HepG2 (cell line): ENCODE measurements around the gene TPSAB1. TPM values are rescaled to one million over a fixed set of nuclear protein-coding genes. Genes with fewer than 3 reads are reported as not detected.

Experiments used
- ATAC-seq: fragments of 200-7000 bp; cut with Tn5 transposase; 3 replicates; pipeline ENCODE4 v1.9.1; 2020; ENCODE audit warnings: mild to moderate bottlenecking, moderate library complexity
- BruUV-seq: library from RNA; stranded (reverse); fragments of 400-500 nt; replicated peaks from 2 replicates; lab custom pipeline; 2021; lab: Mats Ljungman, UMichigan
- CTCF ChIA-PET: fragments of 300-600 bp; formaldehyde crosslinking; extraction: SDS; loops from one replicate; lab custom pipeline; 2021; ENCODE audit warnings: low total read pairs, inconsistent platforms, low intra/inter-chr PET ratio; lab: Yijun Ruan, JAX
- POLR2A ChIA-PET: fragments of 350-600 bp; sonication (Branson Sonifier 250); formaldehyde crosslinking; loops from one replicate; lab custom pipeline; 2020; ENCODE audit warnings: antibody characterized with exemption, inconsistent platforms; lab: Yijun Ruan, JAX
- DNase-seq: peaks from one replicate; pipeline ENCODE4 v3.0.0-alpha.2; 2015; ENCODE audit warnings: low spot score
- FAIRE-seq: peaks from 3 replicates; lab custom pipeline; 2011; peaks lifted over from hg19 to GRCh38; lab: Jason Lieb, UNC
- H2AFZ ChIP-seq: one replicate; pipeline ENCODE4 v1.6.1; 2011; ENCODE audit warnings: low read length, inconsistent platforms
- H3K27ac ChIP-seq: fragments of 300-600 bp; 3 replicates; pipeline ENCODE4 v1.8.0; 2011; ENCODE audit warnings: mixed run types, mild to moderate bottlenecking, mixed read lengths, low read length, inconsistent platforms; ENCODE audit not compliant: insufficient read depth; ENCODE audit errors: extremely low read length
- H3K27me3 ChIP-seq, 2 experiments: fragments of 200-600 bp in 1 of 2; 2 replicates in 1 of 2; 3 replicates in 1 of 2; pipeline versions ENCODE4 v1.6.0 to v1.8.0; 2011; ENCODE audit warnings: low read length in 2 of 2, mild to moderate bottlenecking in 2 of 2, moderate library complexity in 2 of 2, inconsistent platforms in 1 of 2; ENCODE audit not compliant: insufficient read depth in 2 of 2, control insufficient read depth in 1 of 2
- H3K36me3 ChIP-seq, 2 experiments: fragments of 200-600 bp in 1 of 2; replicated peaks in 1 of 2; 2 replicates in 1 of 2; 3 replicates in 1 of 2; pipeline versions ENCODE4 v1.5.1 to v1.8.0; 2011; ENCODE audit warnings: low read length in 2 of 2, inconsistent platforms in 1 of 2; ENCODE audit not compliant: insufficient read depth in 2 of 2, control insufficient read depth in 1 of 2
- H3K4me1 ChIP-seq: 2 replicates; pipeline ENCODE4 v1.5.1; 2012; ENCODE audit warnings: low read length, inconsistent platforms; ENCODE audit not compliant: insufficient read depth
- H3K4me2 ChIP-seq: 2 replicates; pipeline ENCODE4 v1.6.0; 2011; ENCODE audit warnings: low read depth, low read length, inconsistent platforms
- H3K4me3 ChIP-seq, 3 experiments: fragments of 200-600 bp in 1 of 3; sonication (generic), shearing (Covaris generic) in 1 of 3; replicated peaks in 1 of 3; 2 replicates each; pipeline ENCODE4 v1.5.1; 2011 to 2016; ENCODE audit warnings: low read length in 3 of 3, inconsistent platforms in 2 of 3, low read depth in 2 of 3, mild to moderate bottlenecking in 2 of 3, control low read depth in 1 of 3, mixed read lengths in 1 of 3; ENCODE audit not compliant: insufficient read depth in 1 of 3
- H3K79me2 ChIP-seq: one replicate; pipeline ENCODE4 v1.6.1; 2011; ENCODE audit warnings: low read length, inconsistent platforms; ENCODE audit not compliant: insufficient read depth
- H3K9ac ChIP-seq: 2 replicates; pipeline ENCODE4 v1.6.0; 2011; ENCODE audit warnings: mild to moderate bottlenecking, low read depth, low read length, inconsistent platforms; ENCODE audit not compliant: insufficient read depth
- H3K9me3 ChIP-seq: 2 replicates; pipeline ENCODE4 v1.5.1; 2012; ENCODE audit warnings: mild to moderate bottlenecking, low read length
- H4K20me1 ChIP-seq: 2 replicates; pipeline ENCODE4 v1.6.0; 2011; ENCODE audit warnings: inconsistent platforms, mild to moderate bottlenecking, low read length, moderate library complexity; ENCODE audit not compliant: insufficient read depth
- CREB1 ChIP-seq, 2 experiments: fragments of 450-650 bp in 1 of 2; IDR thresholded peaks; 2 replicates each; pipeline ENCODE4 v1.6.1; 2016 to 2017; ENCODE audit warnings: control low read depth in 1 of 2, mild to moderate bottlenecking in 1 of 2, missing compliant biosample characterization in 1 of 2, missing genetic modification characterization in 1 of 2
- GLI4 ChIP-seq: sonication (generic); formaldehyde crosslinking; IDR thresholded peaks from 2 replicates; pipeline ENCODE4 v1.5.1; 2020; ENCODE audit warnings: missing genetic modification reagents, mild to moderate bottlenecking, moderate library complexity, borderline replicate concordance
- NBN ChIP-seq: fragments of 450-650 bp; conservative IDR thresholded peaks from 2 replicates; pipeline ENCODE4 v1.6.1; 2017
- NFRKB ChIP-seq: fragments of 450-650 bp; IDR thresholded peaks from 2 replicates; pipeline ENCODE4 v1.6.1; 2017
- POLR2AphosphoS2 ChIP-seq: IDR thresholded peaks from 2 replicates; pipeline ENCODE4 v1.6.1; 2011; ENCODE audit warnings: low read depth, low read length, improper control_type of control experiment
- PTBP1 ChIP-seq: fragments of 200-400 bp; formaldehyde crosslinking; IDR thresholded peaks from 2 replicates; pipeline ENCODE4 v1.6.1; 2018; ENCODE audit warnings: low read length, low read depth; ENCODE audit not compliant: poor library complexity, severe bottlenecking
- SUZ12 ChIP-seq: fragments of 150-350 bp; IDR thresholded peaks from 2 replicates; pipeline ENCODE4 v1.6.1; 2014; ENCODE audit warnings: low read depth, low read length
- ZBTB26 ChIP-seq: IDR thresholded peaks from 2 replicates; pipeline ENCODE4 v1.6.1; 2016; ENCODE audit warnings: missing compliant biosample characterization, missing genetic modification reagents, borderline replicate concordance
- ZBTB39 ChIP-seq: sonication (generic); formaldehyde crosslinking; IDR thresholded peaks from 2 replicates; pipeline ENCODE4 v1.5.0; 2020; ENCODE audit warnings: missing genetic modification reagents
- ZBTB44 ChIP-seq: sonication (generic); formaldehyde crosslinking; IDR thresholded peaks from 2 replicates; pipeline ENCODE4 v1.4.0; 2020; ENCODE audit warnings: missing genetic modification reagents
- ZBTB7B ChIP-seq: sonication (generic); formaldehyde crosslinking; IDR thresholded peaks from 2 replicates; pipeline ENCODE4 v1.4.0; 2020; ENCODE audit warnings: missing genetic modification reagents
- ZNF138 ChIP-seq: sonication (generic); formaldehyde crosslinking; IDR thresholded peaks from 2 replicates; pipeline ENCODE4 v1.5.0; 2020; ENCODE audit warnings: mild to moderate bottlenecking, low read depth, missing genetic modification reagents
- ZNF276 ChIP-seq: sonication (generic); formaldehyde crosslinking; IDR thresholded peaks from 2 replicates; pipeline ENCODE4 v1.4.0; 2020; ENCODE audit warnings: mild to moderate bottlenecking, low read depth, missing genetic modification reagents
- ZNF672 ChIP-seq: sonication (generic); formaldehyde crosslinking; IDR thresholded peaks from 2 replicates; pipeline ENCODE4 v1.8.1; 2022; ENCODE audit warnings: missing genetic modification reagents
- ZNF746 ChIP-seq: sonication (generic); formaldehyde crosslinking; IDR thresholded peaks from 2 replicates; pipeline ENCODE4 v1.8.0; 2022; ENCODE audit warnings: mild to moderate bottlenecking, missing genetic modification reagents
- WGBS: methylation state at CpG from one replicate; pipeline ENCODE4 v1.1.6; 2017; ENCODE audit warnings: low lambda C conversion rate; 5-methylcytosine and 5-hydroxymethylcytosine counted together
- in situ Hi-C: cut with HindIII; loops from 2 replicates; pipeline ENCODE4 v1.10.0; 2017; ENCODE audit warnings: low pct_unique_long_range_greater_than_20kb; ENCODE audit not compliant: extremely low pct_ligation_motif_present
- intact Hi-C: fragments of 100-400 bp; cut with micrococcal nuclease; formaldehyde crosslinking; loops from one replicate; pipeline ENCODE4 v1.10.0; 2022; ENCODE audit not compliant: unreplicated experiment
- polyA plus RNA-seq, 8 experiments: library from polyadenylated mRNA; depleted of rRNA in 3 of 8; stranded (reverse) in 7 of 8; unstranded in 1 of 8; fragments of >200 nt; fragmentation: Illumina TruSeq in 4 of 8; extraction: Trizol in 4 of 8; gene quantifications; 2 replicates each; pipeline versions ENCODE4 v1.2.1 to v1.2.3, GENCODE V29; 2011 to 2016; ENCODE audit warnings: low read depth in 4 of 8, missing spikeins in 1 of 8, mixed read lengths in 1 of 8; ENCODE audit not compliant: insufficient read depth in 1 of 8
- total RNA-seq, 5 experiments: library from RNA; depleted of rRNA; stranded (reverse); fragments of >200 nt; fragmentation: Illumina TruSeq; extraction: Trizol; gene quantifications; 2 replicates each; pipeline ENCODE4 v1.2.3, GENCODE V29; 2016; ENCODE audit warnings: low read depth in 1 of 5

The TPSAB1 gene
- total and polyA plus RNA-seq, 2 of the 13 experiments (the other 11 are each of a cell fraction or from before 2014, with no cell fraction given), result 0.12 TPM; not detected in 1

- Histone ChIP-seq H3K27me3 (peaks cover 2 to 33% of the 10 kb centered on the region in 2 experiments; a peak in 4 of 5 replicates), H3K9ac (no peak overlapping the region), H3K27ac (no peak overlapping the region), H3K4me2 (no peak overlapping the region), H2AFZ (no peak overlapping the region), H3K36me3 (no peaks in the 10 kb centered on the region), H4K20me1 (peaks cover 29% of the 10 kb centered on the region; the same call in 1 of the 2 replicates), H3K79me2 (no peaks in the 10 kb centered on the region), H3K4me1 (peaks cover 33% of the 10 kb centered on the region), H3K9me3 (no peaks in the 10 kb centered on the region), H3K4me3 (no peak overlapping the region)
- DNase-seq (no peak), ATAC-seq (no peak), FAIRE-seq (no peak)
- CTCF ChIA-PET, result no interaction called here
- in situ Hi-C loops, result loop anchor here (5.0 kb wide), 1 partner anchor 84 kb away; no protein-coding TSS in a partner anchor
- POLR2A ChIA-PET, result no interaction called here
- no TSS peak for BruUV-seq
- intact Hi-C loops, result no loop called here
- 76% methylated on average over 3 of the region's 11 CpGs for WGBS
- TF ChIP-seq GLI4 (CRISPR knock-in tag) (no peak), ZBTB26 (no peak), ZBTB7B (CRISPR knock-in tag) (no peak), POLR2AphosphoS2 (no peak), SUZ12 (no peak), CREB1 (IDR thresholded peaks at IDR 0.05) (no peak), CREB1 (CRISPR knock-in tag; IDR thresholded peaks at IDR 0.05) (no peak), ZNF276 (CRISPR knock-in tag) (no peak), ZBTB44 (CRISPR knock-in tag) (no peak), ZNF746 (CRISPR knock-in tag) (no peak), ZBTB39 (CRISPR knock-in tag) (no peak), PTBP1 (no peak), NBN (no peak), ZNF138 (CRISPR knock-in tag) (no peak), NFRKB (no peak), ZNF672 (CRISPR knock-in tag) (no peak)
Measured at GRCh38 chr16:1196494-1196893, 44.0 kb upstream of the TPSAB1 start.
